Measurements from ENCODE around the gene KIF3A. TPM values are rescaled to one million over a fixed set of nuclear protein-coding genes. Genes with fewer than 3 reads are reported as not detected.

KIF3A gene
- total and polyA plus RNA-seq, 4 donors: 3.1 to 16.5 (median 9.2) TPM

- peaks cover 0 to 2% (median 0%) of the 10 kb centered on the region in 5 donors for H3K4me1 ChIP-seq (ENCODE audit: control insufficient read depth in 5 of 5, insufficient read depth in 5 of 5, low read length in 5 of 5)
- no peak overlapping the region for H3K27ac ChIP-seq (ENCODE audit: low read depth in 1 of 2, low read length in 1 of 2)
- no peaks in the 10 kb centered on the region for H3K36me3 ChIP-seq (ENCODE audit: control insufficient read depth in 4 of 4, insufficient read depth in 4 of 4, low read length in 4 of 4)
- H3K9me3 ChIP-seq (ENCODE audit: control insufficient read depth in 4 of 4, insufficient read depth in 3 of 4, low read length in 3 of 4): no peaks in the 10 kb centered on the region
- no peak overlapping the region for H3K4me3 ChIP-seq
- DNase-seq (no peak), ATAC-seq (ENCODE audit: insufficient read depth, low FRiP score) (no peak)
- WGBS, 2 donors: 74 to 80% methylated on average over 5 of the region's 5 CpGs
- no peak for TF ChIP-seq CTCF (IDR thresholded peaks at IDR 0.05; ENCODE audit: control extremely low read depth, extremely low read depth)
- peaks cover 0 to 4% (median 4%) of the 10 kb centered on the region in 3 donors for H3K27me3 ChIP-seq (ENCODE audit: control insufficient read depth in 3 of 3, insufficient read depth in 3 of 3, low read length in 2 of 3)
- H3K9ac ChIP-seq (ENCODE audit: insufficient read depth in 1 of 2, low read length in 2 of 2): no peak overlapping the region
Observed at GRCh38 chr5:132785365-132785764, 48.0 kb upstream of the KIF3A start.

- Histone ChIP-seq H3K9ac (ENCODE audit: insufficient read depth in 1 of 2, low read length in 2 of 2) (no peak overlapping the region), H3K27ac (ENCODE audit: low read depth in 1 of 2, low read length in 1 of 2) (no peak overlapping the region), H3K27me3 (ENCODE audit: control insufficient read depth in 3 of 3, insufficient read depth in 3 of 3, low read length in 2 of 3) (peaks cover 0 to 8% (median 4%) of the 10 kb centered on the region in 3 donors), H3K9me3 (ENCODE audit: control insufficient read depth in 4 of 4, insufficient read depth in 3 of 4, low read length in 3 of 4) (no peaks in the 10 kb centered on the region), H3K36me3 (ENCODE audit: control insufficient read depth in 4 of 4, insufficient read depth in 4 of 4, low read length in 4 of 4) (no peaks in the 10 kb centered on the region), H3K4me1 (ENCODE audit: control insufficient read depth in 5 of 5, insufficient read depth in 5 of 5, low read length in 5 of 5) (peaks cover 0 to 7% (median 7%) of the 10 kb centered on the region in 5 donors), H3K4me3 (no peak overlapping the region)
- DNase-seq: no peak
- TF ChIP-seq CTCF (IDR thresholded peaks at IDR 0.05; ENCODE audit: control extremely low read depth, extremely low read depth): no peak
- 31 to 53% methylated on average over 4 of the region's 4 CpGs for WGBS, 2 donors
- ATAC-seq (ENCODE audit: insufficient read depth, low FRiP score): no peak
Observed at GRCh38 chr5:132782101-132782500, 44.8 kb upstream of the KIF3A start.

GRCh38 chr5:132781029-132781428, 43.7 kb upstream of the KIF3A start:
- peaks cover 0 to 8% (median 4%) of the 10 kb centered on the region in 3 donors for H3K27me3 ChIP-seq (ENCODE audit: control insufficient read depth in 3 of 3, insufficient read depth in 3 of 3, low read length in 2 of 3)
- H3K4me1 ChIP-seq (ENCODE audit: control insufficient read depth in 5 of 5, insufficient read depth in 5 of 5, low read length in 5 of 5): peaks cover 0 to 9% (median 7%) of the 10 kb centered on the region in 5 donors
- H3K4me3 ChIP-seq: no peak overlapping the region
- no peak for TF ChIP-seq CTCF (IDR thresholded peaks at IDR 0.05; ENCODE audit: control extremely low read depth, extremely low read depth)
- no peaks in the 10 kb centered on the region for H3K36me3 ChIP-seq (ENCODE audit: control insufficient read depth in 4 of 4, insufficient read depth in 4 of 4, low read length in 4 of 4)
- H3K9ac ChIP-seq (ENCODE audit: insufficient read depth in 1 of 2, low read length in 2 of 2): no peak overlapping the region
- no peaks in the 10 kb centered on the region for H3K9me3 ChIP-seq (ENCODE audit: control insufficient read depth in 4 of 4, insufficient read depth in 3 of 4, low read length in 3 of 4)
- no peak overlapping the region for H3K27ac ChIP-seq (ENCODE audit: low read depth in 1 of 2, low read length in 1 of 2)
- WGBS, 2 donors: 85 to 88% methylated on average over 4 of the region's 4 CpGs
- ATAC-seq (ENCODE audit: insufficient read depth, low FRiP score) (no peak), DNase-seq (no peak)

- Histone ChIP-seq H3K9me3 (ENCODE audit: control insufficient read depth in 4 of 4, insufficient read depth in 3 of 4, low read length in 3 of 4) (no peaks in the 10 kb centered on the region), H3K4me3 (no peak overlapping the region), H3K36me3 (ENCODE audit: control insufficient read depth in 4 of 4, insufficient read depth in 4 of 4, low read length in 4 of 4) (no peaks in the 10 kb centered on the region), H3K4me1 (ENCODE audit: control insufficient read depth in 5 of 5, insufficient read depth in 5 of 5, low read length in 5 of 5) (peaks cover 0 to 14% (median 7%) of the 10 kb centered on the region in 5 donors), H3K9ac (ENCODE audit: insufficient read depth in 1 of 2, low read length in 2 of 2) (no peak overlapping the region), H3K27me3 (ENCODE audit: control insufficient read depth in 3 of 3, insufficient read depth in 3 of 3, low read length in 2 of 3) (peaks cover 0 to 8% (median 4%) of the 10 kb centered on the region in 3 donors), H3K27ac (ENCODE audit: low read depth in 1 of 2, low read length in 1 of 2) (no peak overlapping the region)
- no peak for TF ChIP-seq CTCF (IDR thresholded peaks at IDR 0.05; ENCODE audit: control extremely low read depth, extremely low read depth)
- DNase-seq (no peak), ATAC-seq (ENCODE audit: insufficient read depth, low FRiP score) (no peak)
- 88 to 89% methylated on average over 1 of the region's 1 CpG for WGBS, 2 donors
Observed at GRCh38 chr5:132780577-132780976, 43.2 kb upstream of the KIF3A start.

Measured in lung (tissue), 12 donors.